Esophagus muscularis mucosa (tissue), 4 donors: ENCODE measurements around the gene CWF19L2.

ENCODE experiments used
- CTCF ChIP-seq, 3 experiments: fragments of 200-600 bp in 2 of 3; fragments of 450-650 bp in 1 of 3; sonication (generic) in 2 of 3; IDR thresholded peaks; one replicate each; pipeline ENCODE4 v1.5.1; 2017 to 2019; ENCODE audit warnings: antibody characterized with exemption in 3 of 3, mild to moderate bottlenecking in 2 of 3, moderate library complexity in 1 of 3
- EP300 ChIP-seq: sonication (generic); formaldehyde crosslinking; IDR thresholded peaks from one replicate; pipeline ENCODE4 v1.6.1; 2017; ENCODE audit warnings: antibody characterized with exemption
- POLR2AphosphoS5 ChIP-seq, 2 donors: sonication (generic); formaldehyde crosslinking; IDR thresholded peaks; one replicate each; pipeline ENCODE4 v1.6.1; 2017; ENCODE audit warnings: antibody characterized with exemption in 2 of 2

- no peak for TF ChIP-seq CTCF (IDR thresholded peaks at IDR 0.05)
- no peak for TF ChIP-seq EP300
- no peak for TF ChIP-seq POLR2AphosphoS5 (IDR thresholded peaks at IDR 0.05)
These were observed 60.3 kb downstream of the CWF19L2 start for GRCh38 chr11:107397357-107397756.
